Sigmoid colon (tissue), 7 donors: ENCODE results near the gene COL9A3. TPM values are rescaled to one million over a fixed set of nuclear protein-coding genes. Genes with fewer than 3 reads are reported as not detected.

Source experiments
- DNase-seq: peaks from one replicate; pipeline ENCODE4 v3.0.0-alpha.2; 2019
- H3K27ac ChIP-seq, 4 donors: fragments of 200-600 bp; sonication (generic); one replicate each; pipeline ENCODE4 v1.5.1; 2016 to 2019; ENCODE audit warnings: mild to moderate bottlenecking in 1 of 4
- H3K27me3 ChIP-seq, 3 donors: fragments of 200-600 bp; sonication (generic); one replicate each; pipeline ENCODE4 v1.5.1; 2019; ENCODE audit warnings: mild to moderate bottlenecking in 1 of 3
- H3K36me3 ChIP-seq, 4 donors: fragments of 200-600 bp; sonication (generic); one replicate each; pipeline ENCODE4 v1.5.1; 2016 to 2019
- H3K4me1 ChIP-seq, 4 donors: fragments of 200-600 bp; sonication (generic); one replicate each; pipeline ENCODE4 v1.5.1; 2017 to 2019
- H3K4me3 ChIP-seq, 4 donors: fragments of 200-600 bp; sonication (generic); one replicate each; pipeline ENCODE4 v1.5.1; 2017 to 2019; ENCODE audit warnings: mild to moderate bottlenecking in 2 of 4, moderate library complexity in 1 of 4
- H3K9me3 ChIP-seq, 4 donors: fragments of 200-600 bp in 3 of 4; sonication (generic) in 3 of 4; one replicate each; pipeline versions ENCODE4 v1.5.1 to v1.6.1; 2013 to 2019
- CTCF ChIP-seq, 4 experiments: fragments of 450-650 bp in 3 of 4; fragments of 200-600 bp in 1 of 4; IDR thresholded peaks; one replicate each; pipeline ENCODE4 v1.5.1; 2016 to 2019; ENCODE audit warnings: antibody characterized with exemption in 4 of 4, mild to moderate bottlenecking in 3 of 4, moderate library complexity in 2 of 4
- EP300 ChIP-seq, 4 donors: sonication (generic); formaldehyde crosslinking; IDR thresholded peaks; one replicate each; pipeline ENCODE4 v1.6.1; 2017; ENCODE audit warnings: antibody characterized with exemption in 4 of 4
- POLR2A ChIP-seq, 2 donors: fragments of 450-650 bp; IDR thresholded peaks; one replicate each; pipeline ENCODE4 v1.6.1; 2016; ENCODE audit warnings: antibody characterized with exemption in 2 of 2, mild to moderate bottlenecking in 2 of 2, moderate library complexity in 2 of 2
- POLR2AphosphoS5 ChIP-seq, 4 donors: sonication (generic); formaldehyde crosslinking; IDR thresholded peaks; one replicate each; pipeline ENCODE4 v1.6.1; 2017; ENCODE audit warnings: antibody characterized with exemption in 4 of 4
- WGBS, 2 donors: extraction: QIAGEN DNeasy Blood & Tissue Kit; methylation state at CpG; one replicate each; pipeline ENCODE4 v1.1.7; 2013; 5-methylcytosine and 5-hydroxymethylcytosine counted together
- intact Hi-C: fragments of 100-400 bp; cut with DNase I; formaldehyde crosslinking; loops from one replicate; pipeline ENCODE4 v1.15.1; 2023
- polyA plus RNA-seq, 3 donors: library from polyadenylated mRNA; stranded (reverse); fragments of 200-250 nt; gene quantifications; one replicate each; pipeline ENCODE4 v1.2.3, GENCODE V29; 2013
- total RNA-seq, 4 donors: library from RNA; depleted of rRNA; stranded (reverse); fragments of >200 nt; gene quantifications; one replicate each; pipeline ENCODE4 v1.1.0, GENCODE V29; 2016
- donor health status: healthy with polysubstance abuse.
- donor health status: Bipolar disorder and iron deficiency.
- donor health status: healthy.

The COL9A3 gene
- total and polyA plus RNA-seq, 7 donors = 1.8 to 20.8 (median 5.8) TPM

GRCh38 chr20:62875419-62876361 is 58.8 kb downstream of the COL9A3 start:
- WGBS, 2 donors = 30 to 53% methylated on average over 34 of the region's 34 CpGs
- H3K4me3 ChIP-seq = peak overlapping the region in 2 of 4 donors; percentile 23 to 27
- H3K36me3 ChIP-seq = peaks cover 0 to 9% (median 2%) of the 10 kb centered on the region in 4 donors
- peak; percentile 95 for DNase-seq
- no peaks in the 10 kb centered on the region for H3K9me3 ChIP-seq
- H3K27me3 ChIP-seq = no peaks in the 10 kb centered on the region
- H3K27ac ChIP-seq = peak overlapping the region; percentile 71 to 88 (median 82)
- TF ChIP-seq EP300 (IDR thresholded peaks at IDR 0.05) (peak in 1 of 4 donors; percentile 49), CTCF (IDR thresholded peaks at IDR 0.05) (peak; percentile 35 to 53 (median 42)), POLR2AphosphoS5 (IDR thresholded peaks at IDR 0.05) (peak; percentile 35 to 76 (median 56)), POLR2A (IDR thresholded peaks at IDR 0.05) (no peak)
- intact Hi-C loops = loop anchor here (5.0 kb wide), 2 partner anchors 52 to 77 kb away; partner anchors contain the start of genes DIDO1 and SLC17A9
- H3K4me1 ChIP-seq = peaks cover 0 to 30% (median 28%) of the 10 kb centered on the region in 4 donors

- H3K27ac ChIP-seq = peak overlapping the region; percentile 71 to 88 (median 82)
- H3K9me3 ChIP-seq = no peaks in the 10 kb centered on the region
- peaks cover 7 to 17% (median 9%) of the 10 kb centered on the region in 4 donors for H3K36me3 ChIP-seq
- no peak overlapping the region for H3K4me3 ChIP-seq
- TF ChIP-seq POLR2A (IDR thresholded peaks at IDR 0.05) = no peak
- TF ChIP-seq POLR2AphosphoS5 (IDR thresholded peaks at IDR 0.05) = no peak
- no peak for TF ChIP-seq CTCF (IDR thresholded peaks at IDR 0.05)
- TF ChIP-seq EP300 (IDR thresholded peaks at IDR 0.05) = no peak
- H3K27me3 ChIP-seq = no peaks in the 10 kb centered on the region
- intact Hi-C loops = loop anchor here (5.0 kb wide), 2 partner anchors 51 to 76 kb away; partner anchors contain the start of genes DIDO1 and SLC17A9
- no peak for DNase-seq
- WGBS, 2 donors = 81 to 82% methylated on average over 13 of the region's 13 CpGs
- peaks cover 0 to 30% (median 28%) of the 10 kb centered on the region in 4 donors for H3K4me1 ChIP-seq
Observed at GRCh38 chr20:62876501-62876901, 59.7 kb downstream of the COL9A3 start.

- peak in 2 of 4 donors; percentile 34 to 41 for TF ChIP-seq POLR2AphosphoS5 (IDR thresholded peaks at IDR 0.05)
- no peak for TF ChIP-seq EP300 (IDR thresholded peaks at IDR 0.05)
- Histone ChIP-seq H3K36me3 (peaks cover 7 to 24% (median 15%) of the 10 kb centered on the region in 4 donors), H3K27ac (peak overlapping the region; percentile 71 to 88 (median 82)), H3K27me3 (no peaks in the 10 kb centered on the region), H3K9me3 (no peaks in the 10 kb centered on the region), H3K4me1 (peaks cover 0 to 30% (median 28%) of the 10 kb centered on the region in 4 donors), H3K4me3 (no peak overlapping the region)
- intact Hi-C loops = loop anchor here (5.0 kb wide), 2 partner anchors 50 to 75 kb away; partner anchors contain the start of genes DIDO1 and SLC17A9
- 69 to 72% methylated on average over 48 of the region's 48 CpGs for WGBS, 2 donors
- DNase-seq = peak; percentile 94
Observed at GRCh38 chr20:62876902-62877816, 60.3 kb downstream of the COL9A3 start.

- no peak overlapping the region for H3K4me3 ChIP-seq
- H3K36me3 ChIP-seq = peaks cover 7 to 25% (median 15%) of the 10 kb centered on the region in 4 donors
- 86 to 90% methylated on average over 20 of the region's 20 CpGs for WGBS, 2 donors
- no peak overlapping the region for H3K27ac ChIP-seq
- TF ChIP-seq EP300 (IDR thresholded peaks at IDR 0.05) = no peak
- no peak for TF ChIP-seq POLR2A (IDR thresholded peaks at IDR 0.05)
- no peak for TF ChIP-seq CTCF (IDR thresholded peaks at IDR 0.05)
- no peak for TF ChIP-seq POLR2AphosphoS5 (IDR thresholded peaks at IDR 0.05)
- peaks cover 0 to 28% (median 27%) of the 10 kb centered on the region in 4 donors for H3K4me1 ChIP-seq
- H3K27me3 ChIP-seq = no peaks in the 10 kb centered on the region
- no peaks in the 10 kb centered on the region for H3K9me3 ChIP-seq
- intact Hi-C loops = loop anchor here (5.0 kb wide), 2 partner anchors 49 to 74 kb away; partner anchors contain the start of genes DIDO1 and SLC17A9
- no peak for DNase-seq
Observed at GRCh38 chr20:62878244-62879038, 61.6 kb downstream of the COL9A3 start.
